ENCODE results near the gene RBP5. TPM values are rescaled to one million over a fixed set of nuclear protein-coding genes. Genes with fewer than 3 reads are reported as not detected.
A peak's percentile ranks its signal among the peaks of the same experiment; 100 is the strongest.

Gene RBP5
- total and polyA plus RNA-seq, 4 donors, result 12.9 to 108 (median 63.6) TPM

DNA sequence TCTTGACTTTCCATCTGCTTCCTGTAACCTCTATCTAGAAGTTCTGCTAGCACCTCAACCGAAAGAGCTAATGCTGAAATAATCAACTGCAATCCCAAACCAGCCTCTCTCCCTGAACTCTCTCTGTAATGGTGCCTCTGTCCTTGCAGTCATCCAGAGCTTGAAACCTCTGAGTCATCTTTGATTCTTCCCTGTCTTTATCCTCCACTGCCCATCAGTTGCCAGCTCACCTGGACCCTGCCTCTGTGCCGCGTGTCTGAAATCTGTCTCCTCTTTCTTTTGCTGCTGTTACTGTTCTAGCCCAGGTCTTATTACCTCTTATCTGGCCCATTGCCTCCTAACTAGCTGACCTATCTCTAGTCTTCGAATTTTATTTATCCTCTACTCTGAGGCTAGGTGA lies 17.0 kb upstream of the RBP5 start:
- Histone ChIP-seq H3K27ac (ENCODE audit: low read depth in 1 of 2, low read length in 2 of 2) (no peak overlapping the region), H3K4me3 (ENCODE audit: low read depth in 1 of 3, low read length in 3 of 3) (no peak overlapping the region), H3K36me3 (ENCODE audit: control insufficient read depth in 4 of 4, insufficient read depth in 3 of 4, low read depth in 1 of 4, low read length in 3 of 4) (peaks cover 4 to 48% (median 31%) of the 10 kb centered on the region in 4 donors), H3K9ac (ENCODE audit: low read depth in 1 of 2, low read length in 2 of 2) (no peak overlapping the region), H3K4me1 (ENCODE audit: control insufficient read depth in 4 of 4, insufficient read depth in 4 of 4, low read length in 3 of 4) (peaks cover 3 to 30% (median 18%) of the 10 kb centered on the region in 4 donors), H3K27me3 (ENCODE audit: control insufficient read depth in 4 of 4, insufficient read depth in 4 of 4, low read length in 3 of 4) (no peaks in the 10 kb centered on the region), H3K9me3 (ENCODE audit: control insufficient read depth in 4 of 4, low read length in 3 of 4) (no peaks in the 10 kb centered on the region)
- no peak for TF ChIP-seq HNF4G (IDR thresholded peaks at IDR 0.05)
- no peak for TF ChIP-seq GABPA (IDR thresholded peaks at IDR 0.05 in 1 of 2, conservative IDR thresholded peaks at IDR 0.05 in 1 of 2)
- no peak for TF ChIP-seq ATF3 (IDR thresholded peaks at IDR 0.05)
- TF ChIP-seq, protein P1, sequence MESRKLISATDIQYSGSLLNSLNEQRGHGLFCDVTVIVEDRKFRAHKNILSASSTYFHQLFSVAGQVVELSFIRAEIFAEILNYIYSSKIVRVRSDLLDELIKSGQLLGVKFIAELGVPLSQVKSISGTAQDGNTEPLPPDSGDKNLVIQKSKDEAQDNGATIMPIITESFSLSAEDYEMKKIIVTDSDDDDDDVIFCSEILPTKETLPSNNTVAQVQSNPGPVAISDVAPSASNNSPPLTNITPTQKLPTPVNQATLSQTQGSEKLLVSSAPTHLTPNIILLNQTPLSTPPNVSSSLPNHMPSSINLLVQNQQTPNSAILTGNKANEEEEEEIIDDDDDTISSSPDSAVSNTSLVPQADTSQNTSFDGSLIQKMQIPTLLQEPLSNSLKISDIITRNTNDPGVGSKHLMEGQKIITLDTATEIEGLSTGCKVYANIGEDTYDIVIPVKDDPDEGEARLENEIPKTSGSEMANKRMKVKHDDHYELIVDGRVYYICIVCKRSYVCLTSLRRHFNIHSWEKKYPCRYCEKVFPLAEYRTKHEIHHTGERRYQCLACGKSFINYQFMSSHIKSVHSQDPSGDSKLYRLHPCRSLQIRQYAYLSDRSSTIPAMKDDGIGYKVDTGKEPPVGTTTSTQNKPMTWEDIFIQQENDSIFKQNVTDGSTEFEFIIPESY (IDR thresholded peaks at IDR 0.05), result no peak
- TF ChIP-seq TAF1 (conservative IDR thresholded peaks at IDR 0.05), result no peak
- TF ChIP-seq, protein P2, sequence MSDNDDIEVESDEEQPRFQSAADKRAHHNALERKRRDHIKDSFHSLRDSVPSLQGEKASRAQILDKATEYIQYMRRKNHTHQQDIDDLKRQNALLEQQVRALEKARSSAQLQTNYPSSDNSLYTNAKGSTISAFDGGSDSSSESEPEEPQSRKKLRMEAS (IDR thresholded peaks at IDR 0.05), result no peak
- TF ChIP-seq YY1 (IDR thresholded peaks at IDR 0.05), result no peak
- TF ChIP-seq FOXA1 (IDR thresholded peaks at IDR 0.05), result no peak
- no peak for TF ChIP-seq HNF4A (conservative IDR thresholded peaks at IDR 0.05)
- TF ChIP-seq NR2F2 (IDR thresholded peaks at IDR 0.05), result no peak
- TF ChIP-seq RAD21 (IDR thresholded peaks at IDR 0.05), result no peak
- no peak for TF ChIP-seq EGR1 (IDR thresholded peaks at IDR 0.05; ENCODE audit: low read depth in 2 of 2)
- TF ChIP-seq, protein P3, sequence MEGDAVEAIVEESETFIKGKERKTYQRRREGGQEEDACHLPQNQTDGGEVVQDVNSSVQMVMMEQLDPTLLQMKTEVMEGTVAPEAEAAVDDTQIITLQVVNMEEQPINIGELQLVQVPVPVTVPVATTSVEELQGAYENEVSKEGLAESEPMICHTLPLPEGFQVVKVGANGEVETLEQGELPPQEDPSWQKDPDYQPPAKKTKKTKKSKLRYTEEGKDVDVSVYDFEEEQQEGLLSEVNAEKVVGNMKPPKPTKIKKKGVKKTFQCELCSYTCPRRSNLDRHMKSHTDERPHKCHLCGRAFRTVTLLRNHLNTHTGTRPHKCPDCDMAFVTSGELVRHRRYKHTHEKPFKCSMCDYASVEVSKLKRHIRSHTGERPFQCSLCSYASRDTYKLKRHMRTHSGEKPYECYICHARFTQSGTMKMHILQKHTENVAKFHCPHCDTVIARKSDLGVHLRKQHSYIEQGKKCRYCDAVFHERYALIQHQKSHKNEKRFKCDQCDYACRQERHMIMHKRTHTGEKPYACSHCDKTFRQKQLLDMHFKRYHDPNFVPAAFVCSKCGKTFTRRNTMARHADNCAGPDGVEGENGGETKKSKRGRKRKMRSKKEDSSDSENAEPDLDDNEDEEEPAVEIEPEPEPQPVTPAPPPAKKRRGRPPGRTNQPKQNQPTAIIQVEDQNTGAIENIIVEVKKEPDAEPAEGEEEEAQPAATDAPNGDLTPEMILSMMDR (IDR thresholded peaks at IDR 0.05; ENCODE audit: low read depth, low read length, missing input control), result no peak
- TF ChIP-seq REST (IDR thresholded peaks at IDR 0.05), result no peak
- DNase-seq (ENCODE audit: low spot score), result no peak
- 86% methylated on average over 4 of the region's 4 CpGs for WGBS

- Histone ChIP-seq H3K4me3 (ENCODE audit: low read depth in 1 of 3, low read length in 3 of 3) (no peak overlapping the region), H3K4me1 (ENCODE audit: control insufficient read depth in 4 of 4, insufficient read depth in 4 of 4, low read length in 3 of 4) (peaks cover 3 to 27% (median 15%) of the 10 kb centered on the region in 4 donors), H3K27ac (ENCODE audit: low read depth in 1 of 2, low read length in 2 of 2) (no peak overlapping the region), H3K9me3 (ENCODE audit: control insufficient read depth in 4 of 4, low read length in 3 of 4) (no peaks in the 10 kb centered on the region), H3K36me3 (ENCODE audit: control insufficient read depth in 4 of 4, insufficient read depth in 3 of 4, low read depth in 1 of 4, low read length in 3 of 4) (peaks cover 4 to 47% (median 23%) of the 10 kb centered on the region in 4 donors), H3K9ac (ENCODE audit: low read depth in 1 of 2, low read length in 2 of 2) (no peak overlapping the region), H3K27me3 (ENCODE audit: control insufficient read depth in 4 of 4, insufficient read depth in 4 of 4, low read length in 3 of 4) (no peaks in the 10 kb centered on the region)
- TF ChIP-seq RAD21 (IDR thresholded peaks at IDR 0.05) (peak; percentile 76 to 80), SP1 (IDR thresholded peaks at IDR 0.05) (no peak)
- TF ChIP-seq, protein P3 (IDR thresholded peaks at IDR 0.05; ENCODE audit: low read depth, low read length, missing input control), result peak; percentile 52
- 51% methylated on average over 11 of the region's 11 CpGs for WGBS
- no peak for DNase-seq (ENCODE audit: low spot score)
These were observed 15.9 kb upstream of the RBP5 start for GRCh38 chr12:7144414-7145120.

Measured in liver (tissue), 9 donors.